HepG2 (cell line): ENCODE data around the gene AKIP1. TPM values are rescaled to one million over a fixed set of nuclear protein-coding genes. Genes with fewer than 3 reads are reported as not detected.

ENCODE experiments used
- BORCS8-MEF2B ChIP-seq: sonication (generic); formaldehyde crosslinking; IDR thresholded peaks from 2 replicates; pipeline ENCODE4 v1.8.0; 2022; ENCODE audit warnings: mild to moderate bottlenecking, missing genetic modification reagents
- CCDC6 ChIP-seq: sonication (generic); formaldehyde crosslinking; IDR thresholded peaks from 2 replicates; pipeline ENCODE4 v1.8.1; 2022; ENCODE audit warnings: mild to moderate bottlenecking, missing genetic modification reagents, moderate library complexity
- CSRNP1 ChIP-seq: sonication (generic); formaldehyde crosslinking; IDR thresholded peaks from 2 replicates; pipeline ENCODE4 v1.8.1; 2023; ENCODE audit warnings: mild to moderate bottlenecking, missing genetic modification reagents
- FIP1L1 ChIP-seq: fragments of 200-400 bp; formaldehyde crosslinking; IDR thresholded peaks from 2 replicates; pipeline ENCODE4 v1.6.1; 2018; ENCODE audit warnings: low read depth, mild to moderate bottlenecking, low read length, moderate library complexity, borderline replicate concordance; ENCODE audit not compliant: insufficient read depth
- GPN1 ChIP-seq: sonication (generic); formaldehyde crosslinking; IDR thresholded peaks from 2 replicates; pipeline ENCODE4 v1.5.1; 2020; ENCODE audit warnings: missing genetic modification reagents, borderline replicate concordance
- IKZF1 ChIP-seq: fragments of 450-650 bp; IDR thresholded peaks from 2 replicates; pipeline ENCODE4 v1.7.1; 2016
- KLF9 ChIP-seq: IDR thresholded peaks from 2 replicates; pipeline ENCODE4 v1.6.1; 2016; ENCODE audit warnings: low read depth
- MEF2D ChIP-seq: sonication (generic); formaldehyde crosslinking; IDR thresholded peaks from 2 replicates; pipeline ENCODE4 v1.5.1; 2020; ENCODE audit warnings: mild to moderate bottlenecking, missing genetic modification reagents
- MXD1 ChIP-seq: sonication (generic); formaldehyde crosslinking; IDR thresholded peaks from 2 replicates; pipeline ENCODE4 v1.4.0; 2020; ENCODE audit warnings: mild to moderate bottlenecking, missing genetic modification reagents
- MYC ChIP-seq: sonication (generic); formaldehyde crosslinking; IDR thresholded peaks from 2 replicates; pipeline ENCODE4 v1.9.0; 2021; ENCODE audit warnings: missing genetic modification reagents, borderline replicate concordance
- MZF1 ChIP-seq: sonication (generic); formaldehyde crosslinking; IDR thresholded peaks from 2 replicates; pipeline ENCODE4 v1.8.1; 2023; ENCODE audit warnings: mild to moderate bottlenecking, missing genetic modification reagents, borderline replicate concordance
- NFKB2 ChIP-seq: sonication (generic); formaldehyde crosslinking; IDR thresholded peaks from 2 replicates; pipeline ENCODE4 v1.4.0; 2020; ENCODE audit warnings: missing genetic modification reagents, borderline replicate concordance
- NR2C2 ChIP-seq: sonication (generic); formaldehyde crosslinking; IDR thresholded peaks from 2 replicates; pipeline ENCODE4 v1.4.0; 2020; ENCODE audit warnings: missing genetic modification reagents, mild to moderate bottlenecking, moderate library complexity, borderline replicate concordance
- SMAD1 ChIP-seq: sonication (generic); formaldehyde crosslinking; IDR thresholded peaks from 2 replicates; pipeline ENCODE4 v1.4.0; 2020; ENCODE audit warnings: missing genetic modification reagents, low read depth, mild to moderate bottlenecking, borderline replicate concordance
- SOX5 ChIP-seq: IDR thresholded peaks from 2 replicates; pipeline ENCODE4 v1.6.1; 2016; ENCODE audit warnings: borderline replicate concordance
- SRF ChIP-seq: IDR thresholded peaks from 2 replicates; pipeline ENCODE4 v1.6.1; 2011; ENCODE audit warnings: mild to moderate bottlenecking, low read depth, low read length, moderate library complexity
- ZBTB1 ChIP-seq: sonication (generic); formaldehyde crosslinking; IDR thresholded peaks from 2 replicates; pipeline ENCODE4 v1.4.0; 2020; ENCODE audit warnings: missing genetic modification reagents, borderline replicate concordance
- ZNF101 ChIP-seq: sonication (generic); formaldehyde crosslinking; IDR thresholded peaks from 2 replicates; pipeline ENCODE4 v1.4.0; 2020; ENCODE audit warnings: mild to moderate bottlenecking, low read depth, missing genetic modification reagents, borderline replicate concordance
- ZNF24 ChIP-seq: fragments of 450-650 bp; IDR thresholded peaks from 2 replicates; pipeline ENCODE4 v1.6.1; 2017; ENCODE audit warnings: antibody characterized with exemption, mild to moderate bottlenecking
- ZNF296 ChIP-seq: sonication (generic); formaldehyde crosslinking; conservative IDR thresholded peaks from 2 replicates; pipeline ENCODE4 v1.5.0; 2020; ENCODE audit warnings: mild to moderate bottlenecking, missing genetic modification reagents
- ZNF329 ChIP-seq: sonication (generic); formaldehyde crosslinking; IDR thresholded peaks from 2 replicates; pipeline ENCODE4 v1.9.0; 2021; ENCODE audit warnings: low read depth, mild to moderate bottlenecking, missing genetic modification reagents
- ZNF530 ChIP-seq: sonication (generic); formaldehyde crosslinking; IDR thresholded peaks from 2 replicates; pipeline ENCODE4 v1.5.0; 2020; ENCODE audit warnings: low read depth, mild to moderate bottlenecking, missing genetic modification reagents
- ZNF704 ChIP-seq: sonication (generic); formaldehyde crosslinking; IDR thresholded peaks from 2 replicates; pipeline ENCODE4 v1.8.1; 2023; ENCODE audit warnings: mild to moderate bottlenecking, inconsistent platforms, moderate library complexity, missing genetic modification reagents, borderline replicate concordance
- ZNF776 ChIP-seq: sonication (generic); formaldehyde crosslinking; IDR thresholded peaks from 2 replicates; pipeline ENCODE4 v1.4.0; 2020; ENCODE audit warnings: mild to moderate bottlenecking, missing genetic modification reagents
- ZNF800 ChIP-seq: sonication (generic); formaldehyde crosslinking; IDR thresholded peaks from 2 replicates; pipeline ENCODE4 v1.4.0; 2020; ENCODE audit warnings: missing genetic modification reagents
- polyA plus RNA-seq, 8 experiments: library from polyadenylated mRNA; depleted of rRNA in 3 of 8; stranded (reverse) in 7 of 8; unstranded in 1 of 8; fragments of >200 nt; fragmentation: Illumina TruSeq in 4 of 8; extraction: Trizol in 4 of 8; gene quantifications; 2 replicates each; pipeline versions ENCODE4 v1.2.1 to v1.2.3, GENCODE V29; 2011 to 2016; ENCODE audit warnings: low read depth in 4 of 8, missing spikeins in 1 of 8, mixed read lengths in 1 of 8; ENCODE audit not compliant: insufficient read depth in 1 of 8
- total RNA-seq, 5 experiments: library from RNA; depleted of rRNA; stranded (reverse); fragments of >200 nt; fragmentation: Illumina TruSeq; extraction: Trizol; gene quantifications; 2 replicates each; pipeline ENCODE4 v1.2.3, GENCODE V29; 2016; ENCODE audit warnings: low read depth in 1 of 5

The AKIP1 gene
- total and polyA plus RNA-seq, 2 of the 13 experiments (the other 11 are each of a cell fraction or from before 2014, with no cell fraction given): 10.0 to 20.3 TPM

GRCh38 chr11:8911029-8911823 is at the start of gene AKIP1 (continued):
- no peak for TF ChIP-seq MZF1
- TF ChIP-seq MEF2D (CRISPR knock-in tag): peak; percentile 73
- TF ChIP-seq CCDC6 (CRISPR knock-in tag): no peak
- no peak for TF ChIP-seq ZNF530 (CRISPR knock-in tag)
- no peak for TF ChIP-seq ZNF24
- TF ChIP-seq NFKB2 (CRISPR knock-in tag): no peak
- TF ChIP-seq ZNF329 (CRISPR knock-in tag): 0 out of 2 replicates have a peak, but pooled peaks have one; percentile 29
- peak; percentile 70; the same call in 1 of the 2 replicates for TF ChIP-seq SMAD1 (CRISPR knock-in tag)
- TF ChIP-seq CSRNP1: peak; percentile 79
- no peak for TF ChIP-seq SOX5 (CRISPR knock-in tag)
- TF ChIP-seq MXD1 (CRISPR knock-in tag): no peak; the same call in 1 of the 2 replicates
- TF ChIP-seq ZNF800 (CRISPR knock-in tag): no peak
- no peak for TF ChIP-seq IKZF1
- TF ChIP-seq ZNF101 (CRISPR knock-in tag): no peak
- TF ChIP-seq FIP1L1: no peak
- TF ChIP-seq ZNF776 (CRISPR knock-in tag): no peak
- no peak for TF ChIP-seq MYC
- peak; percentile 46; the same call in 1 of the 2 replicates for TF ChIP-seq NR2C2 (CRISPR knock-in tag)
- no peak for TF ChIP-seq ZBTB1 (CRISPR knock-in tag)
- peak; percentile 24; the same call in 1 of the 2 replicates for TF ChIP-seq BORCS8-MEF2B (CRISPR knock-in tag)
- no peak for TF ChIP-seq GPN1 (CRISPR knock-in tag)
- no peak for TF ChIP-seq SRF
- TF ChIP-seq ZNF296 (CRISPR knock-in tag): no peak
- TF ChIP-seq ZNF704 (CRISPR knock-in tag): 0 out of 2 replicates have a peak, but pooled peaks have one; percentile 31
- TF ChIP-seq KLF9 (CRISPR knock-in tag): no peak
